ENCODE data around the gene KNTC1. TPM values are rescaled to one million over a fixed set of nuclear protein-coding genes. Genes with fewer than 3 reads are reported as not detected.
A peak's percentile ranks its signal among the peaks of the same experiment; 100 is the strongest.
"Not testable (repeated sequence)": the region's sequence is repeated elsewhere in the genome, so short reads cannot be mapped to it uniquely, and the experiment has no call there.

The KNTC1 gene
- total and polyA plus RNA-seq, 4 donors: 15.0 to 27.9 (median 25.5) TPM

- 100% methylated on average over 2 of the region's 2 CpGs for WGBS (ENCODE audit: insufficient coverage)
- peaks cover 6% of the 10 kb centered on the region for H3K36me3 ChIP-seq (ENCODE audit: control insufficient read depth, insufficient read depth, low read length)
Observed at GRCh38 chr12:122610911-122611310, 83.9 kb downstream of the KNTC1 start.

GRCh38 chr12:122614839-122615238 is 87.8 kb downstream of the KNTC1 start:
- Histone ChIP-seq H3K27ac (ENCODE audit: low read depth, low read length) (no peak overlapping the region), H3K27me3 (ENCODE audit: control insufficient read depth, insufficient read depth, low read length) (no peaks in the 10 kb centered on the region), H3K4me3 (ENCODE audit: low read depth, low read length) (no peak overlapping the region), H3K4me1 (ENCODE audit: control insufficient read depth, insufficient read depth, low read length) (no peaks in the 10 kb centered on the region), H3K36me3 (ENCODE audit: control insufficient read depth, insufficient read depth, low read length) (peaks cover 13% of the 10 kb centered on the region), H3K9me3 (ENCODE audit: control insufficient read depth, insufficient read depth, low read length) (no peaks in the 10 kb centered on the region)
- peak in 1 of 6 donors; percentile 39 for DNase-seq (ENCODE audit: low read depth in 4 of 6, low spot score in 6 of 6)
- no CpG with 5 or more reads among the region's 1 CpG for WGBS (ENCODE audit: insufficient coverage)

More at GRCh38 chr12:122610911-122611310, 83.9 kb downstream of the KNTC1 start:
- no peak for DNase-seq (ENCODE audit: low read depth in 4 of 6, low spot score in 6 of 6)
- no peak overlapping the region for H3K27ac ChIP-seq (ENCODE audit: low read depth, low read length)
- H3K27me3 ChIP-seq (ENCODE audit: control insufficient read depth, insufficient read depth, low read length): no peaks in the 10 kb centered on the region
- no peak overlapping the region for H3K4me3 ChIP-seq (ENCODE audit: low read depth, low read length)
- no peaks in the 10 kb centered on the region for H3K9me3 ChIP-seq (ENCODE audit: control insufficient read depth, insufficient read depth, low read length)
- no peaks in the 10 kb centered on the region for H3K4me1 ChIP-seq (ENCODE audit: control insufficient read depth, insufficient read depth, low read length)

- DNase-seq (ENCODE audit: low read depth in 4 of 6, low spot score in 6 of 6): no peak
- H3K27ac ChIP-seq (ENCODE audit: low read depth, low read length): no peak overlapping the region
- H3K9me3 ChIP-seq (ENCODE audit: control insufficient read depth, insufficient read depth, low read length): no peaks in the 10 kb centered on the region
- no peaks in the 10 kb centered on the region for H3K4me1 ChIP-seq (ENCODE audit: control insufficient read depth, insufficient read depth, low read length)
- peaks cover 13% of the 10 kb centered on the region for H3K36me3 ChIP-seq (ENCODE audit: control insufficient read depth, insufficient read depth, low read length)
- H3K4me3 ChIP-seq (ENCODE audit: low read depth, low read length): no peak overlapping the region
- H3K27me3 ChIP-seq (ENCODE audit: control insufficient read depth, insufficient read depth, low read length): no peaks in the 10 kb centered on the region
- WGBS (ENCODE audit: insufficient coverage): no CpG with 5 or more reads among the region's 4 CpGs
Observed at GRCh38 chr12:122615780-122616179, 88.7 kb downstream of the KNTC1 start.

GRCh38 chr12:122635471-122635870 is 108.4 kb downstream of the KNTC1 start:
- no peaks in the 10 kb centered on the region for H3K4me1 ChIP-seq (ENCODE audit: control insufficient read depth, insufficient read depth, low read length)
- H3K27me3 ChIP-seq (ENCODE audit: control insufficient read depth, insufficient read depth, low read length): no peaks in the 10 kb centered on the region
- no peak overlapping the region for H3K4me3 ChIP-seq (ENCODE audit: low read depth, low read length)
- H3K27ac ChIP-seq (ENCODE audit: low read depth, low read length): no peak overlapping the region
- WGBS (ENCODE audit: insufficient coverage): 89% methylated on average over 4 of the region's 5 CpGs
- no peaks in the 10 kb centered on the region for H3K9me3 ChIP-seq (ENCODE audit: control insufficient read depth, insufficient read depth, low read length)
- H3K36me3 ChIP-seq (ENCODE audit: control insufficient read depth, insufficient read depth, low read length): no peaks in the 10 kb centered on the region
- DNase-seq (ENCODE audit: low read depth in 4 of 6, low spot score in 6 of 6): peak in 1 of 6 donors; percentile 62

- no peaks in the 10 kb centered on the region for H3K36me3 ChIP-seq (ENCODE audit: control insufficient read depth, insufficient read depth, low read length)
- H3K4me1 ChIP-seq (ENCODE audit: control insufficient read depth, insufficient read depth, low read length): peaks cover 8% of the 10 kb centered on the region
- DNase-seq (ENCODE audit: low read depth in 4 of 6, low spot score in 6 of 6): peak in 1 of 6 donors; percentile 7
- no peak overlapping the region for H3K4me3 ChIP-seq (ENCODE audit: low read depth, low read length)
- H3K27me3 ChIP-seq (ENCODE audit: control insufficient read depth, insufficient read depth, low read length): no peaks in the 10 kb centered on the region
- H3K9me3 ChIP-seq (ENCODE audit: control insufficient read depth, insufficient read depth, low read length): no peaks in the 10 kb centered on the region
- 100% methylated on average over 4 of the region's 7 CpGs for whole genome bisulfite sequencing (ENCODE audit: insufficient coverage)
- H3K27ac ChIP-seq (ENCODE audit: low read depth, low read length): peak overlapping the region; percentile 64
Observed at GRCh38 chr12:122643207-122643805, 116.3 kb downstream of the KNTC1 start.

GRCh38 chr12:122646517-122647217 is 119.6 kb downstream of the KNTC1 start:
- WGBS (ENCODE audit: insufficient coverage): 86% methylated on average over 5 of the region's 8 CpGs
- H3K4me1 ChIP-seq (ENCODE audit: control insufficient read depth, insufficient read depth, low read length): peaks cover 8% of the 10 kb centered on the region
- H3K36me3 ChIP-seq (ENCODE audit: control insufficient read depth, insufficient read depth, low read length): no peaks in the 10 kb centered on the region

GRCh38 chr12:122651520-122652224 is 124.6 kb downstream of the KNTC1 start:
- H3K9me3 ChIP-seq (ENCODE audit: control insufficient read depth, insufficient read depth, low read length): no peaks in the 10 kb centered on the region
- WGBS (ENCODE audit: insufficient coverage): 100% methylated on average over 2 of the region's 11 CpGs
- no peaks in the 10 kb centered on the region for H3K27me3 ChIP-seq (ENCODE audit: control insufficient read depth, insufficient read depth, low read length)
- H3K4me1 ChIP-seq (ENCODE audit: control insufficient read depth, insufficient read depth, low read length): no peaks in the 10 kb centered on the region
- no peak overlapping the region for H3K27ac ChIP-seq (ENCODE audit: low read depth, low read length)
- H3K36me3 ChIP-seq (ENCODE audit: control insufficient read depth, insufficient read depth, low read length): no peaks in the 10 kb centered on the region
- no peak overlapping the region for H3K4me3 ChIP-seq (ENCODE audit: low read depth, low read length)
- no peak for DNase-seq (ENCODE audit: low read depth in 4 of 6, low spot score in 6 of 6)

More at GRCh38 chr12:122646517-122647217, 119.6 kb downstream of the KNTC1 start:
- H3K27ac ChIP-seq (ENCODE audit: low read depth, low read length): no peak overlapping the region
- H3K4me3 ChIP-seq (ENCODE audit: low read depth, low read length): no peak overlapping the region
- no peak for DNase-seq (ENCODE audit: low read depth in 4 of 6, low spot score in 6 of 6)
- no peaks in the 10 kb centered on the region for H3K9me3 ChIP-seq (ENCODE audit: control insufficient read depth, insufficient read depth, low read length)
- no peaks in the 10 kb centered on the region for H3K27me3 ChIP-seq (ENCODE audit: control insufficient read depth, insufficient read depth, low read length)

GRCh38 chr12:122653291-122653690 is 126.2 kb downstream of the KNTC1 start:
- WGBS (ENCODE audit: insufficient coverage): 97% methylated on average over 3 of the region's 8 CpGs
- H3K27ac ChIP-seq (ENCODE audit: low read depth, low read length); H3K36me3 ChIP-seq (ENCODE audit: control insufficient read depth, insufficient read depth, low read length); H3K4me1 ChIP-seq (ENCODE audit: control insufficient read depth, insufficient read depth, low read length); H3K9me3 ChIP-seq (ENCODE audit: control insufficient read depth, insufficient read depth, low read length); H3K27me3 ChIP-seq (ENCODE audit: control insufficient read depth, insufficient read depth, low read length); DNase-seq (ENCODE audit: low read depth in 4 of 6, low spot score in 6 of 6); H3K4me3 ChIP-seq (ENCODE audit: low read depth, low read length): not testable (repeated sequence)

- H3K4me3 ChIP-seq (ENCODE audit: low read depth, low read length): no peak overlapping the region
- no peak for DNase-seq (ENCODE audit: low read depth in 4 of 6, low spot score in 6 of 6)
- H3K27me3 ChIP-seq (ENCODE audit: control insufficient read depth, insufficient read depth, low read length): no peaks in the 10 kb centered on the region
- no peaks in the 10 kb centered on the region for H3K9me3 ChIP-seq (ENCODE audit: control insufficient read depth, insufficient read depth, low read length)
- no peaks in the 10 kb centered on the region for H3K4me1 ChIP-seq (ENCODE audit: control insufficient read depth, insufficient read depth, low read length)
- no peaks in the 10 kb centered on the region for H3K36me3 ChIP-seq (ENCODE audit: control insufficient read depth, insufficient read depth, low read length)
- no peak overlapping the region for H3K27ac ChIP-seq (ENCODE audit: low read depth, low read length)
- WGBS (ENCODE audit: insufficient coverage): 100% methylated on average over 2 of the region's 3 CpGs
Observed at GRCh38 chr12:122656298-122656697, 129.2 kb downstream of the KNTC1 start.
